ENCODE measurements around the gene MPHOSPH10. TPM values are rescaled to one million over a fixed set of nuclear protein-coding genes. Genes with fewer than 3 reads are reported as not detected.

Gene MPHOSPH10
- total and polyA plus RNA-seq, 2 of the 13 experiments (the other 11 are each of a cell fraction or from before 2014, with no cell fraction given): 37.8 to 137 TPM

GRCh38 chr2:71129114-71129901 lies 1.1 kb upstream of the MPHOSPH10 start (continued):
- TF ChIP-seq ATF2 (CRISPR knock-in tag; IDR thresholded peaks at IDR 0.05): no peak
- no peak for TF ChIP-seq KDM3A (CRISPR knock-in tag; IDR thresholded peaks at IDR 0.05; ENCODE audit: low read depth)
- 0 out of 2 replicates have a peak, but pooled peaks have one; percentile 78 for TF ChIP-seq FOXO4 (CRISPR knock-in tag; conservative IDR thresholded peaks at IDR 0.05)
- 0 out of 2 replicates have a peak, but pooled peaks have one; percentile 13 for TF ChIP-seq ZNF33B (CRISPR knock-in tag; IDR thresholded peaks at IDR 0.05)
- TF ChIP-seq ZNF296 (CRISPR knock-in tag; conservative IDR thresholded peaks at IDR 0.05): 0 out of 2 replicates have a peak, but pooled peaks have one; percentile 23
- no peak for TF ChIP-seq ZNF614 (CRISPR knock-in tag; IDR thresholded peaks at IDR 0.05; ENCODE audit: borderline replicate concordance)
- TF ChIP-seq PHF8 (CRISPR knock-in tag; IDR thresholded peaks at IDR 0.05): no peak
- TF ChIP-seq SRY (CRISPR knock-in tag; IDR thresholded peaks at IDR 0.05): no peak
- TF ChIP-seq ISL2 (CRISPR knock-in tag; IDR thresholded peaks at IDR 0.05): no peak
- TF ChIP-seq SNAPC2 (CRISPR knock-in tag; IDR thresholded peaks at IDR 0.05): no peak
- no peak for TF ChIP-seq ZNF782 (CRISPR knock-in tag; IDR thresholded peaks at IDR 0.05; ENCODE audit: borderline replicate concordance)
- TF ChIP-seq SMYD3 (CRISPR knock-in tag; IDR thresholded peaks at IDR 0.05): 0 out of 2 replicates have a peak, but pooled peaks have one; percentile 43
- TF ChIP-seq CBX1 (IDR thresholded peaks at IDR 0.05; ENCODE audit: low read depth): no peak
- TF ChIP-seq ATRX (CRISPR knock-in tag; IDR thresholded peaks at IDR 0.05; ENCODE audit: borderline replicate concordance): no peak
- TF ChIP-seq MLXIP (CRISPR knock-in tag; IDR thresholded peaks at IDR 0.05; ENCODE audit: borderline replicate concordance): no peak
- TF ChIP-seq ZNF329 (CRISPR knock-in tag; IDR thresholded peaks at IDR 0.05; ENCODE audit: low read depth): no peak
- TF ChIP-seq GRHL1 (CRISPR knock-in tag; conservative IDR thresholded peaks at IDR 0.05): no peak
- TF ChIP-seq KAT8 (CRISPR knock-in tag; IDR thresholded peaks at IDR 0.05): peak; percentile 27; the same call in 1 of the 2 replicates
- 0 out of 2 replicates have a peak, but pooled peaks have one; percentile 20 for TF ChIP-seq ZNF383 (CRISPR knock-in tag; IDR thresholded peaks at IDR 0.05; ENCODE audit: borderline replicate concordance)
- TF ChIP-seq TOPORS (CRISPR knock-in tag; IDR thresholded peaks at IDR 0.05): peak; percentile 31; the same call in 1 of the 2 replicates
- no peak for TF ChIP-seq CC2D1A (CRISPR knock-in tag; IDR thresholded peaks at IDR 0.05)
- TF ChIP-seq BRCA1 (CRISPR knock-in tag; IDR thresholded peaks at IDR 0.05): no peak
